HEK293T (cell line): ENCODE results near the gene ST8SIA2.

Experiments
- ARNT ChIP-seq: fragments of 450-650 bp; IDR thresholded peaks from 2 replicates; pipeline ENCODE4 v1.6.1; 2017; ENCODE audit warnings: mild to moderate bottlenecking
- CTBP1 ChIP-seq: fragments of 450-650 bp; IDR thresholded peaks from 2 replicates; pipeline ENCODE4 v1.6.1; 2016; ENCODE audit warnings: borderline replicate concordance
- ELF4 ChIP-seq: fragments of 450-650 bp; IDR thresholded peaks from 2 replicates; pipeline ENCODE4 v1.6.1; 2017; ENCODE audit warnings: antibody characterized with exemption
- FOXK2 ChIP-seq: fragments of 450-650 bp; IDR thresholded peaks from 2 replicates; pipeline ENCODE4 v1.6.1; 2016; ENCODE audit warnings: mild to moderate bottlenecking
- SP1 ChIP-seq: fragments of 450-650 bp; IDR thresholded peaks from 2 replicates; pipeline ENCODE4 v1.6.1; 2017
- SUZ12 ChIP-seq: fragments of 450-650 bp; IDR thresholded peaks from 2 replicates; pipeline ENCODE4 v1.6.1; 2016; ENCODE audit warnings: mild to moderate bottlenecking
- TARDBP ChIP-seq: fragments of 450-650 bp; IDR thresholded peaks from 2 replicates; pipeline ENCODE4 v1.6.1; 2016
- ZNF384 ChIP-seq: fragments of 450-650 bp; IDR thresholded peaks from 2 replicates; pipeline ENCODE4 v1.6.1; 2016

DNA sequence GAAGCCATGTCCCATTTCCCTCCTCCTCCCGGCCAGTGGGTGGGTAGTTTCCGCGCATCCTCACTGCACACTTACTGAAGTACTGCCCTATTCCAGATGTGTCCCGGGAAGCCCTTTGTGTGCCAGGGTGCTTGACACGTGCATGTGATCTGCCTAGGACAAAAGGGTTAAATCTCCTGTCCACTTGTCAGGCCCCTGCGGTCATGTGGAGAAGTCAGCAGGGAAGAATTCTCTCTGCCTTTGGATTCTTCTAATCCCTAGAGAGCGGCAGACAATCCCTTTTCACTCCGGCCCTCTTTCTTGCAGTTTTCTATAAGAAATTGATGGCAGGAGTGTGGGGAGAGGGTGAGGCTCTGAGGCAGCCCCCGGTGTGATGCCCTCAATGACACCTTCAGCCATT, 19.8 kb downstream of the ST8SIA2 start:
- TF ChIP-seq ELF4 (no peak), FOXK2 (no peak), TARDBP (no peak), CTBP1 (no peak), SUZ12 (no peak), ZNF384 (no peak), ARNT (no peak), SP1 (no peak)
